HG02943 (cell line): ENCODE data around the gene TRUB1.

Experiments
- ATAC-seq: cut with Tn5 transposase; IDR thresholded peaks from one replicate; pipeline ENCODE4 v1.9.1; 2021; ENCODE audit warnings: mild to moderate bottlenecking, low read depth, moderate library complexity; ENCODE audit not compliant: unreplicated experiment

The TRUB1 gene

DNA sequence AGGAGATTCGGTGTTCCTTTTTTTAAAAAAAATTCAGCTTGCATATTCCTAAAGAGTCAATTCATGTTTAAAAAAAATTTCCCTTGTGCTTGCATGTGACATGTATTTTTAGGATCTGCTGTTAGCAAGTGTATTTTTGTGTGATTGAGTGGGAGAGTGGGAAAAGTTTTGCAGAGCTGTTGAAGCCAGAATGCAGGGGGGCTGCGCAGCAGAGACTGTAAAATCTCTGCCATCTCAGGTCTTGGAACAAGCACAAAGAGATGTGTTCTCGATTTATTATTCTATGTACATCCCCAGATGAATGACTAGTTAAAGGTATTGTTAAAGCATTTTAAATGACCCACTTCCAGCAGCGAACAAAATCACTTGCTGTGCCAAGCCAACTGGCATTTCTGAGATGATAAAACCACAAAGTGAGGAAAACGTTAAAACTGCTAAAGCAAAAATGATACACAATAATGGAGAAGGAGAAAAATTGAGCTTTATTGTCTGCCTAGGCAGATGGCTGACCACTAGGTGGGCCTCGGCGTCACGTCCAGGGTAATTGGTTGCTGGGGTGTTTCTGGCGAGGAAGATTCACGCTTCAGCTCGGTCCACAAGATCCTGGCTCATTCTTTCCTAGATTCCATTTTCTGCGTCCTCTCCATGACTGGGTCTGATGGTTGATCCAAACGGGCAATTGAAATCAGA is 88.2 kb downstream of the TRUB1 start:
- ATAC-seq, result no peak

DNA sequence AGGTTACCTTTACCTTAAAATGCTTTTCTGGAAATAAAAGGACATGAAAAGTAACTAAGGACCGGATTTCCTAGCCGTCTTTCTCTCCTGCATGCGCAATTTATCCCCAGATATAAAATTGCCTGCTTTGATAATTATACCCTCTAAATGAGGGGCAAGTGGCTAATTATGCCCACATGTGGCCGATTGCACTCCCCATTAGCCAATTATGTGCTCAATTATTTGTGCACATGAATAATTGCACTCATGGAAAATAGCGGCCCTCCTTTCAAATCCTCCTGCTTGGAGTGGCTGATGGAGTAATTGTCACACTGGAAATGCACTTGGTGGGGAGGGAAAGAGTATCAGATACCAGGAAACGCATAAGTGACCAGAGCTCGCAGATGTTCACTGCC is 88.7 kb downstream of the TRUB1 start:
- ATAC-seq, result no peak
